ENCODE results near the gene INPP5E. TPM values are rescaled to one million over a fixed set of nuclear protein-coding genes. Genes with fewer than 3 reads are reported as not detected.
"Not testable (repeated sequence)": the region's sequence is repeated elsewhere in the genome, so short reads cannot be mapped to it uniquely, and the experiment has no call there.

Gene INPP5E
- total RNA-seq, 6 experiments from 2014 or later = 5.9 to 7.6 (median 6.0) TPM

GRCh38 chr9:136409557-136410455 lies 29.8 kb downstream of the INPP5E start:
- DNase-seq (peak; percentile 64 to 79 (median 73)), ATAC-seq (peak; percentile 58 to 69 (median 64))
- Histone ChIP-seq H3K4me3 (peak overlapping the region; percentile 74 to 98 (median 93)), H3K27me3 (no peaks in the 10 kb centered on the region), H3K36me3 (peaks cover 0 to 54% (median 18%) of the 10 kb centered on the region in 4 donors), H3K9me3 (no peaks in the 10 kb centered on the region), H3K4me1 (peaks cover 0 to 19% (median 8%) of the 10 kb centered on the region in 4 donors), H3K27ac (peak overlapping the region; percentile 63 to 86 (median 67))
- WGBS (ENCODE audit: insufficient coverage, low coverage, low lambda C conversion rate, missing lambda C conversion rate) = 7% methylated on average over 24 of the region's 71 CpGs
- no peak for TF ChIP-seq POLR2A (IDR thresholded peaks at IDR 0.05)
- TF ChIP-seq, protein P1, sequence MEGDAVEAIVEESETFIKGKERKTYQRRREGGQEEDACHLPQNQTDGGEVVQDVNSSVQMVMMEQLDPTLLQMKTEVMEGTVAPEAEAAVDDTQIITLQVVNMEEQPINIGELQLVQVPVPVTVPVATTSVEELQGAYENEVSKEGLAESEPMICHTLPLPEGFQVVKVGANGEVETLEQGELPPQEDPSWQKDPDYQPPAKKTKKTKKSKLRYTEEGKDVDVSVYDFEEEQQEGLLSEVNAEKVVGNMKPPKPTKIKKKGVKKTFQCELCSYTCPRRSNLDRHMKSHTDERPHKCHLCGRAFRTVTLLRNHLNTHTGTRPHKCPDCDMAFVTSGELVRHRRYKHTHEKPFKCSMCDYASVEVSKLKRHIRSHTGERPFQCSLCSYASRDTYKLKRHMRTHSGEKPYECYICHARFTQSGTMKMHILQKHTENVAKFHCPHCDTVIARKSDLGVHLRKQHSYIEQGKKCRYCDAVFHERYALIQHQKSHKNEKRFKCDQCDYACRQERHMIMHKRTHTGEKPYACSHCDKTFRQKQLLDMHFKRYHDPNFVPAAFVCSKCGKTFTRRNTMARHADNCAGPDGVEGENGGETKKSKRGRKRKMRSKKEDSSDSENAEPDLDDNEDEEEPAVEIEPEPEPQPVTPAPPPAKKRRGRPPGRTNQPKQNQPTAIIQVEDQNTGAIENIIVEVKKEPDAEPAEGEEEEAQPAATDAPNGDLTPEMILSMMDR (IDR thresholded peaks at IDR 0.05) = no peak
- intact Hi-C loops (cut with DNase I) = no loop called here

DNA sequence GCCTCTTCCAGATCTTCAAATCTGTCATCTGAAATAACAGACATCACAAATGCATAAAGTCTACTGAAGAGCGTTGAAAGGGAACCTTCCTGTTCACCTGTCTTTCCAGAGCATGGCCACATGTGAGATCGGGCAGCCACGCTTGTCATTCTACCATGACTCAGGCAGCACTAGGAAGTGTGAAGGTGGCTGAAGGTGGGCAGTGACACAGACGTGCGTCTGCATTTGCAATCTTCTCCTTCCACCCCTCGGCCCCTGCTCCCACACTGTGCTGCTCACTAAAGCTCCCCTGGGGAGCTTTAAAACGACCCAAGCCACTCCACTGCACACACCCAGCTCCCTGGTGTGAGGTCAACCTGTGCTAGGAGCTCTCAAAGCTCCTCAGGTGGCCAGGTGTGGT lies 31.7 kb downstream of the INPP5E start:
- WGBS (ENCODE audit: insufficient coverage, low coverage, low lambda C conversion rate, missing lambda C conversion rate) = 78% methylated on average over 4 of the region's 7 CpGs

GRCh38 chr9:136407061-136407460 lies 32.6 kb downstream of the INPP5E start:
- intact Hi-C loops (cut with DNase I); H3K9me3 ChIP-seq; ATAC-seq; H3K4me3 ChIP-seq; H3K27ac ChIP-seq; DNase-seq; H3K27me3 ChIP-seq: not testable (repeated sequence)
- peaks cover 0 to 36% (median 11%) of the 10 kb centered on the region in 4 donors for H3K36me3 ChIP-seq
- peaks cover 0 to 19% (median 8%) of the 10 kb centered on the region in 4 donors for H3K4me1 ChIP-seq
- WGBS (ENCODE audit: insufficient coverage, low coverage, low lambda C conversion rate, missing lambda C conversion rate) = no CpG with 5 or more reads among the region's 28 CpGs

More for the DNA sequence above, 31.7 kb downstream of the INPP5E start:
- no peak for ATAC-seq
- no peaks in the 10 kb centered on the region for H3K27me3 ChIP-seq
- intact Hi-C loops (cut with DNase I) = no loop called here
- H3K4me3 ChIP-seq = no peak overlapping the region
- DNase-seq = no peak
- no peak overlapping the region for H3K27ac ChIP-seq
- peaks cover 0 to 43% (median 13%) of the 10 kb centered on the region in 4 donors for H3K36me3 ChIP-seq
- TF ChIP-seq, protein P1 (IDR thresholded peaks at IDR 0.05) = no peak
- no peak for TF ChIP-seq POLR2A (IDR thresholded peaks at IDR 0.05)
- H3K9me3 ChIP-seq = no peaks in the 10 kb centered on the region
- peaks cover 0 to 19% (median 8%) of the 10 kb centered on the region in 4 donors for H3K4me1 ChIP-seq

- ATAC-seq; H3K9me3 ChIP-seq; DNase-seq; intact Hi-C loops (cut with DNase I); H3K27ac ChIP-seq; H3K4me1 ChIP-seq; H3K4me3 ChIP-seq; H3K27me3 ChIP-seq: not testable (repeated sequence)
- 77% methylated on average over 6 of the region's 10 CpGs for WGBS (ENCODE audit: insufficient coverage, low coverage, low lambda C conversion rate, missing lambda C conversion rate)
- peaks cover 0 to 40% (median 11%) of the 10 kb centered on the region in 4 donors for H3K36me3 ChIP-seq
These were observed 33.7 kb downstream of the INPP5E start for GRCh38 chr9:136405904-136406303.

DNA sequence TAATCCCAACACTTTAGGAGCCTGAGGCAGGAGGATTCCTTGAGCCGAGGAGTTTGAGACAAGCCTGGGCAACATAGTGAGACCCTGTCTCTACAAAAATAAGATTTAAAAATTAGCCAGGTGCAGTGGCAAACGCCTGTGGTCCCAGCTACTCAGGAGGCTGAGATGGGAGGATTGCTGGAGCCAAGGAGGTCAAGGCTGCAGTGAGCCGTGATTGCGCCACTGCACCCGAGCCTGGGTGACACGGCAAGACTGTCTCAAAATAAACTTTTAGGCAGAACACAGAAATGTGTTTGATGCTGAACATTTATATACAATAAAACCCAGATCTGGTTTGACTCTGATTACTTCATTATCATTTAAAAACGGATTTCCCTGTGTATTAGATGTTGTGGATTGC lies 34.2 kb downstream of the INPP5E start:
- H3K9me3 ChIP-seq = no peaks in the 10 kb centered on the region
- intact Hi-C loops (cut with DNase I) = no loop called here
- ATAC-seq (no peak), DNase-seq (no peak)
- H3K4me3 ChIP-seq = no peak overlapping the region
- H3K4me1 ChIP-seq = peaks cover 0 to 12% (median 5%) of the 10 kb centered on the region in 4 donors
- H3K27ac ChIP-seq = no peak overlapping the region
- 55% methylated on average over 4 of the region's 7 CpGs for WGBS (ENCODE audit: insufficient coverage, low coverage, low lambda C conversion rate, missing lambda C conversion rate)
- no peak for TF ChIP-seq POLR2A (IDR thresholded peaks at IDR 0.05)
- TF ChIP-seq, protein P1 (IDR thresholded peaks at IDR 0.05) = no peak
- H3K36me3 ChIP-seq = peaks cover 0 to 40% (median 11%) of the 10 kb centered on the region in 4 donors
- H3K27me3 ChIP-seq = no peaks in the 10 kb centered on the region

All from right lobe of liver (tissue), 6 donors.